Posterior cingulate gyrus (tissue), 11 donors: ENCODE measurements around the gene CAMTA1.

ENCODE experiments used
- DNase-seq, 10 donors: peaks; one replicate each; pipeline versions ENCODE4 v3.0.0 to v3.0.0-alpha.2; 2020 to 2021; ENCODE audit warnings: mixed read lengths in 3 of 10
- intact Hi-C: fragments of 100-400 bp; cut with DNase I; formaldehyde crosslinking; loops from one replicate; pipeline ENCODE4 v1.15.1; 2023

The CAMTA1 gene

DNA sequence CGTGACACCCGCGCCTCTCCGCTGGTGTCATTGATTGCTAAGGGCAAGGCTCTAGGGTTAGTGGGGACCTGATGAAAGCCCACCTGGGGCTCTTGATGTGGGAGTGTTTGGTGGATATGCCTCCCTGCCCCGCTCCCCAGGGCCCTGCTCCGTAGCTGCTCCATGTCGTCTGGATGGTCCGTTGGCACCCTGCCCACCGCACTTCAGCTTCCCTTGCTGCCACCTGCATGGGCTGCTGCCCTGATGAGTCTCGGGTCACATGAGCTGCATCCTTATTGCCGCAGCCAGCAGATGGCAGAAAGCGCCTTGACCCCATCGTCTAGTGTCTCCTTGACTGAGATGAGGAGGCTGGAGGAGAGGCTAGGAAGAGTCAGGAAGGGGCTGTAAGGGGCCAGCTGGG lies 439.4 kb downstream of the CAMTA1 start:
- intact Hi-C loops = no loop called here
- peak in 1 of 10 donors; percentile 79 for DNase-seq

GRCh38 chr1:7225711-7226505 lies 440.7 kb downstream of the CAMTA1 start:
- intact Hi-C loops = no loop called here
- DNase-seq = no peak

DNA sequence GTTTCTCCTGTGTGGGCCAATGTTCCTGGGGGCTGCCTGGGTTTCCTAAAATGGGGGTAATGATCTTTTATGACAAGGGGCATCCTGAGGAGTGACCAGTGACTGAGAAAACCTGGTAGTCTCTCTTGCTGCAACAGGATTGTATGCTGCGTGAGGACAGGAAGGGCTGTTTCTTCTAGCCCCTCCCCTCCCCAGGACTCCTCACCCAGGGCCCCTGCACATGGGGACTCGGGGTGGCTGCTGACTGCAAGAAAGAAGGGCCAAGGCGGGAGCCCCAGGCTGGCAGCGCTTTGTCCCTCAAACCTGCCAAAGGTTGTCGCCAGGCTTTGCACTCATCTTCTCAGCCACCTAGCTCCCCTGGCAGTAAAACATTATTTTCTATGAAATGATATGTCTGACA lies 442.4 kb downstream of the CAMTA1 start:
- intact Hi-C loops = no loop called here
- no peak for DNase-seq

GRCh38 chr1:7228252-7228961 lies 443.2 kb downstream of the CAMTA1 start:
- intact Hi-C loops = no loop called here
- no peak for DNase-seq

- DNase-seq = no peak
- intact Hi-C loops = no loop called here
Observed at GRCh38 chr1:7229186-7229585, 443.9 kb downstream of the CAMTA1 start.

DNA sequence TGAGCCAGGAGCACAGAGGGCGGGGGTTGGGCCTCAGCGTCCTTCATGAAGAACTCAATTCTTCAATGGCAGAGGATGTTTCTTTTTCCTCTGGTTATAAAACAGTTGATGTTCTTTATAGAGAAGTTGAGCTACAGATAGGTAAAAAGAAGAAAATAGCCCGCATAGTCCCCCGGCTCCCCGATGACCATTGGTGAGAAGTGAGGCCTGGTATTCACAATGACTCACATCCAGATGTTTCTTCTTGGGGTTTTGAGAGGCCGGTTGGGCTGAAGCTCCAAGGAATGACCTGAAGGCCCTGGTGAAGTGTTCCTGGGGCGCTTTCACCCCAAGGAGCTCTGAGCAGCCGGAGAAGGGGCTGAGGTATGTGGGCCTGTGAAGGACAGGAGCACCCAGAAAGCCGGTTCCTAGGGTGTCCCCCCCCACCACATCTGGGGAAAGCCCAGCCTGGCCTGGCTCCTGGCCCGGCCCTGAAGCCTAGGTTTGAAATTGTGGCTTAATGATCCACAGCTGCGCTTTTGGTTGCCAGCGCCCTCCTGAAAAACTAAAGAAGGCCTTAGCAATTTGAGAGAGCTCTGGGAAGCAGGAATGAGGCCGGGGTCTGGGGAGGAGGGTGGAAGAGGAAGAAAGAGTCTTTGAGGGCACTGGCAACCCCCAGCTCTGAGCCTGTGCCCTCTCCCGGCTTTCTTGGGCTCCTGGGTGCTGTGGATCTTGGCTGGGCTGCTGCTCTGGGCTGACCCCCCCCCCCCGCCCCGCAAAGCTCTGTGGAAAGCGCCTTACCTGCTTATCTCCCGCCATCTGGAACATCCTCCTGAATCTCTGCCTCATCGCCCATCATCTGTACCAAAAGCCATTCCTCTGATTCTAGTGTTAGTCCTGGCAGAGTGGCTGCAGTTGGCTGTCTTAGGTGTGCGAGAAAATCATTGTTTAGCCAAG lies 444.7 kb downstream of the CAMTA1 start:
- intact Hi-C loops = no loop called here
- no peak for DNase-seq

GRCh38 chr1:7232441-7233236 lies 447.4 kb downstream of the CAMTA1 start:
- intact Hi-C loops = no loop called here

DNA sequence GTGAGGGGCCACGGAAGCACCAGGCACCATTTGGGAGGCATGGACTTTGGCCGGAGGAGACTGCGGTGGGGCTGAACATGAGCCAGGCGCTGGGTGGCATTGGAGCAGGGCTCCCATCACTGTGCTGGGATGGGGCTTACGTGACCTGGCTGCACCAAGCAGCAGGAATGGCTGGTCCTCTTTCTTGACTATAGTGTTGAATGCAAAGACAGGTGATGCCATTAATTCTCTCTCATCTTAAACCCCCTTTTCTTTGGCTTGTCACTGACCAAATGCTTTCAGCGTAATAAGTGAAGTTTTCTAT lies 447.9 kb downstream of the CAMTA1 start:
- intact Hi-C loops = no loop called here
- no peak for DNase-seq

More at GRCh38 chr1:7232441-7233236, 447.4 kb downstream of the CAMTA1 start:
- DNase-seq = peak in 1 of 10 donors; percentile 69

DNA sequence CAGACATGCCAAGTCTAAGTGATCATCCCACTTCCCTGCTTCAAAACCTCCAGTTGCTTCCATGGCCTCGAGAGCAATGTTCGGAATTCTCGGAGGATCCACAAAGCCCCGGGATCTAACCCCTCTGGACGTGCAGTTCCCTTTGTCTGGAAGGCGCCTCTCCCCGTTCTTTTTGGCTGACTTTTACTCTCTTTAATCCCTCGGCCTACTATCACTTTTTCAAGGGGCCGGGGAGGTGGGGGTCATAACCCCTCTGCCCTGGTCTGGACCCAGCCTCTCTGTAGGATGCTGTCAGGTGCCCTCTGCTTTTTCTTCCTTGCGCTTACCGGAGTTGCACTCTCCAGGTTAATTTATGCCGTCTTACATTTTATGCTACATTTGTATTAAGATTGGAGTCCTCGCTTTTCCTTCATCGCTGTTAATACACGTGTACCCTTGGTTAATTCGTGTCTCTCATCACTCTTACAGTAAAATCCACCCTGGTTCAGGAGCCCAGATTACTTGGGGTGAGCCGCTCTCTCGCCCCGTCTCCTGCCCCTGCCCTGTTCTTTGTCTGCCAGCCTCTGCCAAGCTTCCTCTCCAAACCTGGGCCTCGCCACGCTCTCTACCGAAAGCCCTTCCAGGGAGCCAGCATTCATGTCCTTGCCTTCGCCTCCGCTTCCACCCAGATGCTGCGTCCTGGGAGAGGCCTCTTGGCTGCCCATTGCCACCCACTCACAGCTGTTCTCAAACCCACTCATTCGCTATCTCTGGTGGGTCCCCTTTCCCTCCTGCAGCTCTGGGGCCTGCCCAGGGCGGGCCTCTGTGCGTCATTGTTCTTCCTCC lies 448.6 kb downstream of the CAMTA1 start:
- intact Hi-C loops = no loop called here
- peak in 1 of 10 donors; percentile 74 for DNase-seq

DNA sequence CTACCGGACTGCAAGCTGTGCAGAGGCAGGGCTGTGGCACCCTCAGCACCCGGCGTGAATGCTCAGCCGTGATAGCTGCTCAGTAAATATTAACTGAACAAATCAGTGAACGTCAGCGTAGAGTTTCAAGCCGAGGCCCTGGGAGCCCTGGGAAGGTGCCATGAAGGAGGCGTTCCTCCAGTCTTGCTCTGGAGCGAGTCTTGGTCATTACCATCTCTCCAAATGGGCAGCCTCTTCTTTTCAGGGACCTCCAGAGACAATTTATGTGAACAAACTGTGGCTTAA lies 449.2 kb downstream of the CAMTA1 start:
- intact Hi-C loops = no loop called here

GRCh38 chr1:7235871-7236517 lies 450.7 kb downstream of the CAMTA1 start:
- no peak for DNase-seq

More for the DNA sequence above, 449.2 kb downstream of the CAMTA1 start:
- DNase-seq = peak in 1 of 10 donors; percentile 62

GRCh38 chr1:7236844-7237515 lies 451.7 kb downstream of the CAMTA1 start:
- no peak for DNase-seq
- intact Hi-C loops = no loop called here

More at GRCh38 chr1:7235871-7236517, 450.7 kb downstream of the CAMTA1 start:
- intact Hi-C loops = no loop called here

- intact Hi-C loops = no loop called here
- DNase-seq = no peak
Observed at GRCh38 chr1:7247158-7247557, 461.9 kb downstream of the CAMTA1 start.

DNA sequence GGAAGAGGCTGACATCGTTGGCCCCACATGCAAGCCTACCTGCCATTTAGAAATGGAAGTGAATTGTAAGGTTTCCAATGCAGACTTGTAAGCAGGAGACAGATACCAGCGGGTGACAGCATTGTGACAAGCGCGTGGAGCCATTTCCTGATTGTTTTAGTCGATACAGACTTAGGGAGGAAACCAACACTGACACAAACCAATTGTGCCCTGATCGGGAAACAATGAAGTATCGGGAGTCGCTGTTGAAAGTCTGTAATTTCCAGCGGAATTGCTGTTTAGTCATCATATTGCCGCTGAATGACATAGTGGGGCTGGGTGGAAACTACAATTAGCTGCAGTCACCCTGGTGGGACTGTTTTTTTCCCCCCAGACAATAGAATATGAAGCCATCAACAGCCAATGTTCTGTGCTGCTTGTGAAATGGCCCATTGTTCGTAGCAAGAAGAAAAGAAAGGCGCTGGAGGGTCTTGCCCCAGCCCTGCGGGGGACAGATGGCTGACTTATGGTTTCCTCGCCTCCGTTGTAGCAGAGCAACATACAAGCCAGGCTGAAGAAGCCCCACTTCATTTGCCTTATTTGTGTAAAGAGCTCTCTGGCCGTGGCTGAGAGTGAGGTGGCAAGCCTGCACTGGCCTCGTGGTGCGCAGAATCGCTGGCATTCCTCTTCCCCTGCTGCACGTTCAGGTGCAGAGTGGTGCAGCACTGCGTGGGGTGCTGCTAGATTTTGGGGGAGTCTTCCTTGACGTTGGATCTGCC lies 462.7 kb downstream of the CAMTA1 start:
- peak in 1 of 10 donors; percentile 15 for DNase-seq
- intact Hi-C loops = no loop called here

DNA sequence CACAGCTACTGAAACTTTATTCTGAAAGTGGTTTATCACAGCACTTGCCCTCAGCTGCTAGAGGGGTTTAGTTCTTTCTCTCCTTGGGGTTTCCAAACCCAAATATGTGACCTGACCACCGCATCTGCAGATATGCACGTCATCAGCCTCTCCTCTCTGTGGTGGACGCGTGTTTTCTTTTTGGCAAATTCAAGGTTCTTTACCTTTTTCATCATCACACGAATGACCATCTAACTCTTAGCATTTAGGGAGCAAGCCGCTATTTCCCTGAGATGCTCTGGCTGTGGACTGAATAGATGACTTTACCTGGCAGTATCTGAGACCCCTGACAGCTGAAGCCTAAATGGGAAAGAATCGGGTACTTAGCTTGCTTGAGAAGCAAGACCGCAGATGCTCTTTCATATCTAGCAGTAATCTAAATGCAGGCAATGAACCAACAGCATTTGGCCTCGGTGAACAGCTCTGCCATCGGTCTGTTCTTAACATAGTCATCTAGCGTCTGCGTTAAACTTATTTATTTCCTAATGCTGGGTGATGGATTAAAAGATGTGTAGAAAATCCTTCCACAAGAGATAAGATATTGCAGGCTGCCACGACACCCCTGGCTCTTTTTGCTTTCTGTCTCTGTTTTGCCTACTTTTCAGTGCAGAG lies 463.4 kb downstream of the CAMTA1 start:
- intact Hi-C loops = no loop called here
- no peak for DNase-seq

DNA sequence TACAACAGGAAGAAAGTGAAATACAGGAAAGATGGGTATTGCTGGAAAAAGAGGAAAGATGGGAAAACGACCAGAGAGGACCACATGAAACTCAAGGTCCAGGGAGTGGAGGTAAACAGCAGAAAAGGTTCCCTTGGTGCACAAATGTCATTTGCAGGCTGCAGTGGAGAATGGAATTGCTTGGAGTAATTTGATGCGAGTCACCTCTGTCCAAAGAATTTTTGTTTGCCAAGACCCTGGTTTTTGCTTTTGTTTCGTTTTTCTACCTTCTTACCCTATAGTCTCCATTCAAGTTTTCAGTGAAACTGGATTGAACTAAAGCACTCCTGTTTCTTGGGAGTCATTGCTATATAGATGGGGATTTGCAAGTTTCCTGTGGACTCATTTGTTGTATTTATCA lies 464.3 kb downstream of the CAMTA1 start:
- no peak for DNase-seq
- intact Hi-C loops = no loop called here

GRCh38 chr1:7250176-7250575 lies 464.9 kb downstream of the CAMTA1 start:
- intact Hi-C loops = no loop called here
- no peak for DNase-seq
